Aorta (tissue), 5 donors: ENCODE results near the gene IL12A. TPM values are rescaled to one million over a fixed set of nuclear protein-coding genes. Genes with fewer than 3 reads are reported as not detected.

Experiments used
- ATAC-seq: fragments of 200-7000 bp; cut with Tn5 transposase; one replicate; pipeline ENCODE4 v1.9.1; 2022; ENCODE audit warnings: moderate library complexity; ENCODE audit not compliant: low FRiP score
- DNase-seq, 2 donors: peaks; one replicate each; pipeline ENCODE4 v3.0.0-alpha.2; 2020
- H3K27ac ChIP-seq, 2 donors: one replicate each; pipeline ENCODE4 v1.5.1; 2013; ENCODE audit warnings: low read length in 2 of 2, mild to moderate bottlenecking in 2 of 2, moderate library complexity in 2 of 2, control low read depth in 1 of 2, inconsistent platforms in 1 of 2, low read depth in 1 of 2
- H3K27me3 ChIP-seq, 2 donors: one replicate each; pipeline ENCODE4 v1.6.1; 2013; ENCODE audit warnings: control low read depth in 1 of 2, low read length in 1 of 2, mild to moderate bottlenecking in 1 of 2, moderate library complexity in 1 of 2; ENCODE audit not compliant: insufficient read depth in 2 of 2, control insufficient read depth in 1 of 2
- H3K36me3 ChIP-seq, 2 donors: one replicate each; pipeline ENCODE4 v1.6.1; 2013; ENCODE audit warnings: control low read depth in 1 of 2, low read length in 1 of 2, mild to moderate bottlenecking in 1 of 2; ENCODE audit not compliant: insufficient read depth in 2 of 2, control insufficient read depth in 1 of 2
- H3K4me1 ChIP-seq, 2 donors: one replicate each; pipeline ENCODE4 v1.6.1; 2013; ENCODE audit warnings: low read length in 2 of 2, control low read depth in 1 of 2, mild to moderate bottlenecking in 1 of 2, moderate library complexity in 1 of 2; ENCODE audit not compliant: insufficient read depth in 2 of 2, control insufficient read depth in 1 of 2
- H3K4me3 ChIP-seq, 2 donors: one replicate each; pipeline ENCODE4 v1.5.1; 2013; ENCODE audit warnings: low read length in 2 of 2, control low read depth in 1 of 2, mild to moderate bottlenecking in 1 of 2
- H3K9me3 ChIP-seq: one replicate; pipeline ENCODE4 v1.6.1; 2013; ENCODE audit warnings: mild to moderate bottlenecking, low read length; ENCODE audit not compliant: control insufficient read depth
- WGBS, 2 donors: extraction: QIAGEN DNeasy Blood & Tissue Kit; methylation state at CpG; one replicate each; pipeline ENCODE4 v1.1.7; 2013; 5-methylcytosine and 5-hydroxymethylcytosine counted together
- intact Hi-C, 2 donors: fragments of 100-400 bp; cut with DNase I; formaldehyde crosslinking; loops; one replicate each; pipeline versions ENCODE4 v1.14.2 to v1.15.0; 2022
- polyA plus RNA-seq, 2 donors: library from polyadenylated mRNA; stranded (reverse); fragments of 200-250 nt; gene quantifications; one replicate each; pipeline ENCODE4 v1.2.3, GENCODE V29; 2013
- total RNA-seq, 2 donors: library from RNA; stranded (reverse); fragmentation: NEBNext Ultra II Directional; extraction: Animal tissue kit (Norgen Biotek cat#: 25700); gene quantifications; one replicate each; pipeline ENCODE4 v1.2.1, GENCODE V29; 2021
- donor health status: healthy with polysubstance abuse.
- donor health status: Bipolar disorder and iron deficiency.
- donor health status: DM: no; HTN: no; CAD: no.
- donor health status: DM: no; HTN: no; CAD: no.
- donor health status: DM: yes; HTN: yes; CAD: no.

The IL12A gene
- total and polyA plus RNA-seq, 4 donors: 0.15 to 0.57 TPM; not detected in 2

- no peaks in the 10 kb centered on the region for H3K27me3 ChIP-seq
- no peak for DNase-seq
- H3K4me1 ChIP-seq: no peaks in the 10 kb centered on the region
- intact Hi-C loops: no loop called here
- H3K4me3 ChIP-seq: no peak overlapping the region
- 91 to 94% methylated on average over 5 of the region's 5 CpGs for WGBS, 2 donors
- H3K27ac ChIP-seq: no peak overlapping the region
- no peaks in the 10 kb centered on the region for H3K9me3 ChIP-seq
- H3K36me3 ChIP-seq: no peaks in the 10 kb centered on the region
- no peak for ATAC-seq
These were observed 1.3 kb upstream of the IL12A start for GRCh38 chr3:159987291-159987711.

GRCh38 chr3:159989973-159990846, 1.6 kb downstream of the IL12A start:
- ATAC-seq (no peak), DNase-seq (no peak)
- no peaks in the 10 kb centered on the region for H3K36me3 ChIP-seq
- WGBS, 2 donors: 62 to 70% methylated on average over 5 of the region's 5 CpGs
- H3K4me3 ChIP-seq: no peak overlapping the region
- no peaks in the 10 kb centered on the region for H3K27me3 ChIP-seq
- H3K9me3 ChIP-seq: no peaks in the 10 kb centered on the region
- no peak overlapping the region for H3K27ac ChIP-seq
- intact Hi-C loops: no loop called here
- no peaks in the 10 kb centered on the region for H3K4me1 ChIP-seq

GRCh38 chr3:159991591-159991990, 3.0 kb downstream of the IL12A start:
- Histone ChIP-seq H3K4me3 (no peak overlapping the region), H3K36me3 (no peaks in the 10 kb centered on the region), H3K27me3 (no peaks in the 10 kb centered on the region), H3K9me3 (no peaks in the 10 kb centered on the region), H3K27ac (no peak overlapping the region), H3K4me1 (no peaks in the 10 kb centered on the region)
- intact Hi-C loops: no loop called here
- WGBS, 2 donors: 97 to 100% methylated on average over 1 of the region's 1 CpG
- no peak for DNase-seq
- no peak for ATAC-seq

- WGBS, 2 donors: 68 to 95% methylated on average over 1 of the region's 1 CpG
- no peaks in the 10 kb centered on the region for H3K36me3 ChIP-seq
- no peak for DNase-seq
- no peak for ATAC-seq
- H3K27ac ChIP-seq: no peak overlapping the region
- no peaks in the 10 kb centered on the region for H3K9me3 ChIP-seq
- no peaks in the 10 kb centered on the region for H3K27me3 ChIP-seq
- H3K4me3 ChIP-seq: no peak overlapping the region
- no peaks in the 10 kb centered on the region for H3K4me1 ChIP-seq
- intact Hi-C loops: no loop called here
These were observed 4.0 kb downstream of the IL12A start for GRCh38 chr3:159992589-159992988.

GRCh38 chr3:159994182-159994581, 5.5 kb downstream of the IL12A start:
- intact Hi-C loops: no loop called here
- DNase-seq (no peak), ATAC-seq (no peak)
- H3K4me1 ChIP-seq: no peaks in the 10 kb centered on the region
- H3K4me3 ChIP-seq: no peak overlapping the region
- WGBS, 2 donors: 41 to 43% methylated on average over 4 of the region's 4 CpGs
- H3K36me3 ChIP-seq: no peaks in the 10 kb centered on the region
- no peak overlapping the region for H3K27ac ChIP-seq
- no peaks in the 10 kb centered on the region for H3K27me3 ChIP-seq
- no peaks in the 10 kb centered on the region for H3K9me3 ChIP-seq

GRCh38 chr3:159995091-159995490, 6.5 kb downstream of the IL12A start:
- intact Hi-C loops: no loop called here
- Histone ChIP-seq H3K27ac (no peak overlapping the region), H3K4me3 (no peak overlapping the region), H3K36me3 (no peaks in the 10 kb centered on the region), H3K27me3 (no peaks in the 10 kb centered on the region), H3K9me3 (no peaks in the 10 kb centered on the region), H3K4me1 (no peaks in the 10 kb centered on the region)
- DNase-seq: no peak
- no peak for ATAC-seq
- WGBS, 2 donors: 86 to 88% methylated on average over 1 of the region's 1 CpG

GRCh38 chr3:159996018-159996417, 7.4 kb downstream of the IL12A start:
- ATAC-seq (no peak), DNase-seq (no peak)
- H3K27ac ChIP-seq: no peak overlapping the region
- no peaks in the 10 kb centered on the region for H3K9me3 ChIP-seq
- H3K36me3 ChIP-seq: no peaks in the 10 kb centered on the region
- H3K4me1 ChIP-seq: no peaks in the 10 kb centered on the region
- H3K27me3 ChIP-seq: no peaks in the 10 kb centered on the region
- H3K4me3 ChIP-seq: no peak overlapping the region
- intact Hi-C loops: no loop called here

- H3K27ac ChIP-seq: no peak overlapping the region
These were observed 8.3 kb downstream of the IL12A start for GRCh38 chr3:159996959-159997358.

GRCh38 chr3:160001148-160001760, 12.6 kb downstream of the IL12A start:
- intact Hi-C loops: loop anchor here in 1 of 2 donors (5.0 to 10.0 kb wide), 3 partner anchors 116 to 739 kb away; no protein-coding TSS in a partner anchor
- no peaks in the 10 kb centered on the region for H3K9me3 ChIP-seq
- H3K4me3 ChIP-seq: no peak overlapping the region
- ATAC-seq: no peak
- WGBS, 2 donors: 75 to 84% methylated on average over 7 of the region's 7 CpGs
- H3K4me1 ChIP-seq: no peaks in the 10 kb centered on the region
- H3K36me3 ChIP-seq: no peaks in the 10 kb centered on the region
- H3K27me3 ChIP-seq: no peaks in the 10 kb centered on the region
- H3K27ac ChIP-seq: no peak overlapping the region
- no peak for DNase-seq

More at GRCh38 chr3:159996959-159997358, 8.3 kb downstream of the IL12A start:
- ATAC-seq (no peak), DNase-seq (no peak)
- H3K27me3 ChIP-seq: no peaks in the 10 kb centered on the region
- H3K9me3 ChIP-seq: no peaks in the 10 kb centered on the region
- WGBS, 2 donors: 93 to 94% methylated on average over 7 of the region's 7 CpGs
- intact Hi-C loops: no loop called here
- no peaks in the 10 kb centered on the region for H3K36me3 ChIP-seq
- H3K4me3 ChIP-seq: no peak overlapping the region
- no peaks in the 10 kb centered on the region for H3K4me1 ChIP-seq
